Measurements from ENCODE around the gene HSPA1B. TPM values are rescaled to one million over a fixed set of nuclear protein-coding genes. Genes with fewer than 3 reads are reported as not detected.
A peak's percentile ranks its signal among the peaks of the same experiment; 100 is the strongest.
"Not testable (repeated sequence)": the region's sequence is repeated elsewhere in the genome, so short reads cannot be mapped to it uniquely, and the experiment has no call there.

HSPA1B gene
- total RNA-seq, 1 donor from 2014 or later: 48.7 TPM

DNA sequence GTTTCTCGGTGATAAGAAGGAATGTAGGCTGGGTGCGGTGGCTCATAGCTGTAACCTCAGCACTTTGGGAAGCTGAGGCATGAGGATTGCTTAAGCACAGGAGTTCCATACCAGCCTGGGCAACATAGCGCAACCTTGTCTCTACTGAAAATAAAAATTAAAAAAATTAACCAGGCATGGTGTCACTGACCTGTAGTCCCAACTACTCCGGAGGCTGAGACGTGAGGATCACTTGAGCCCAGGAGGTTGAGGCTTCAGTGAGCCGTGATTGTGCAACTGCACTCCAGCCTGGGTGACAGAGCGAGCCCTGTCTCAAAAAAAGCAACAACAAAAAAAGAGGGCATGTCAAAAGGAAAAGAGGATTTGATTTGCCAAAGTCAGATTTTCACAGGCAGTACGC is 31.2 kb downstream of the HSPA1B start:
- DNase-seq (ENCODE audit: low read depth, low spot score): no peak

DNA sequence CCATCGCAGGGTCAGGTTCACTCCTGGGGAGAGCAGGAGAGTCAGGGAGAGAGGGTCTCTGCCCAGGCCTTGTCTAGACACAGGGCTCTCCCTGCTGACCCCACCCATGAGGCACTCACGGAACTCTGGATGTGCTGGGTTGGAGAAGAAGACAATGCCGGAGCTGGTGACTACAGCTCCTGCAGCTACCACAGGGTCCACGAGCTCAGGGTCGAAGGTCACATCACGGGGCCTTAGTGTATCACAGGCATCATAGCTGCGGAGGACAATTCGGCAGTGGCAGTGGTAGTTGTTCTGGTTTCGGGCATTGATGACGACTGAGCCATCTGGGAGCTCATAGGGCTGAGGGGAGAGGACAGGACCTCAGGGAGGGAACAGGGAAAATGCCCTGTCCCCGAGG is 32.4 kb downstream of the HSPA1B start:
- no peak for DNase-seq (ENCODE audit: low read depth, low spot score)

- DNase-seq (ENCODE audit: low read depth, low spot score): no peak
Measured at GRCh38 chr6:31860349-31860748, 32.8 kb downstream of the HSPA1B start.

GRCh38 chr6:31861150-31861549 is 33.6 kb downstream of the HSPA1B start:
- DNase-seq (ENCODE audit: low read depth, low spot score): no peak

DNA sequence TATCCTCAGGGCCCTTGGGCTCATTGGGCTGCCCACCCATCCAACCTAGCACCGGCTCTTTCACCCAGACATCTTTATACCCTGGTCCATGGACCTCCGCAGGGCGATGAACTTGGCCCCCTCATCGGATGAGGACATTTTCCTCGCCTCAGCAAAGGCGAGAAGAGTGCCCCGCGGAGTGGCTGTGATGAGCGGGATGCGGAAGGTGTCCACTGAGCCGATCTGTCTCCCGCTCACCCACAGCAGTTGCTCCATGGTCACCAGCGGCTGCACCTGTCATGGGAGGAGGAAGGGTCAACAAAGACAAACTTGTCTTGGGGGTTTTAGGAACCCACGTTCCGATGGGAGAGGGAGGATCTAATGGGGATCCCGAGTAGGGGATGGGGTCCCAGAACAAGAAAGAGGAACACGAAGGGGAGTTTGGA is 34.4 kb downstream of the HSPA1B start:
- no peak for DNase-seq (ENCODE audit: low read depth, low spot score)

DNA sequence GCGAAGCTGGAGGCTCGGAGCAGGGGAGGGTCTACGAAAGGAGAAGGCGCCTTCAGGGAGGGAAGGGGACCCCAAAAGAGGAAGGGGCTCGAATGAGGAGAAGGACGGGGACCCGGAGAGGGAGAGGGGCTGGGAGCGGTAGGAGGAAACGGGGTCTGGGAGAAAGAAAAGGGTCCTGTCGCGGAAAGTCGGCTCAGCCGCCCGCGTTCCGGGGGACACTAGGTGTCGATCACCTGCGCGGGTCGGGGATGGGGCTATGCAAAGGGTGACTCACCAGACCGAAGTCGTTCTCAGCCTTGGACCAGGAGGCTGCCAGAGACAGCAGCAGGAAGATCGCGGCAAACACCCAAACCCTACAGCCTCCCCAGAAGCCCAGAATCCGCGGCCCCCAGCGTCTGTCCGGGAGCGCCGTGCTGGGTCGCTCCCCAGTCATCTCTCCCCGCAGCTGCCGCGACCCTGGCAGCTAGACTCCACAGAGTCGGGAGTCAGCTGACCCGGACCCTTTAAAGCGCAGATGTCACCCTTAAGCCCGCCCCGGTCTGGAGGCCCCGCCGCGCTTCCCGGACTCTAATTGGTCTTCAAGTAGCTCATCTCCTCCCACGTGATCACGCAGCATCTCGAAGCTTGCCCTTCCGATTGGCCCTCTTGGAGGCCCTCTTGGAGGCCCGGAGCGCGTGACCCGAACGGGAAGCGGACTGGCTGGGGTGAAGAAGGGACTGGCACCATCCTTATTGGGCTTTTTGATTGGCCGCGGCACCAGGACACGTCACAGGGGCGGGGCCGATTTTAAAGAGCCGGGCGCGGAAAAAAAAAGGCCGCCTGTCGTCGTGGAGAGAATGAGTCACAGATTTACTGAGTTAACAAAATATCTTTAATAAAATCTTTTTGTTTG is 35.1 kb downstream of the HSPA1B start, which contains the start of gene NEU1:
NEU1 (minus strand) TSS at position 478 of the 892 bp plus-strand sequence; CDS start at position 433, 45 bp downstream.
- peak; percentile 100 for DNase-seq (ENCODE audit: low read depth, low spot score)

DNA sequence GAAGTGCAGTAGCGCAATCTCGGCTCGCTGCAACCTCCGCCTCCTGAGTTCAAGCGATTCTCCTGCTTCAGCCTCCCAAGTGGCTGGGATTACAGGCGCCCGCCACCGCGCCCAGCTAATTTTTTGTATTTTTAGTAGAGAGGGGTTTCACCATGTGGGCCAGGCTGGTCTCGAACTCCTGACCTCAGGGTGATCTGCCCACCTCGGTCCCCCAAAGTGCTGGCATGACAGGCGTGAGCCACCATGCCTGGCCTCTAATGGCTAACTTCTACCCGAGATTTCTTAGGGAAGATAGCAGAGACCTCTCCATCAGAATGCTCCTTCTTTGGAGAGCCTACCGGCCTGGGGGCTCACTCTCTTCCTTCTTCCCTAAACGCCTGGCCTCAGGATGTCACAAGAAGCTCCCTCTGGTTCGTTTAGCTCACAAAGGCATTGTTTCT is 36.6 kb downstream of the HSPA1B start:
- not testable (repeated sequence) for DNase-seq (ENCODE audit: low read depth, low spot score)

- no peak for DNase-seq (ENCODE audit: low read depth, low spot score)
Measured at GRCh38 chr6:31864818-31865204, 37.3 kb downstream of the HSPA1B start.

DNA sequence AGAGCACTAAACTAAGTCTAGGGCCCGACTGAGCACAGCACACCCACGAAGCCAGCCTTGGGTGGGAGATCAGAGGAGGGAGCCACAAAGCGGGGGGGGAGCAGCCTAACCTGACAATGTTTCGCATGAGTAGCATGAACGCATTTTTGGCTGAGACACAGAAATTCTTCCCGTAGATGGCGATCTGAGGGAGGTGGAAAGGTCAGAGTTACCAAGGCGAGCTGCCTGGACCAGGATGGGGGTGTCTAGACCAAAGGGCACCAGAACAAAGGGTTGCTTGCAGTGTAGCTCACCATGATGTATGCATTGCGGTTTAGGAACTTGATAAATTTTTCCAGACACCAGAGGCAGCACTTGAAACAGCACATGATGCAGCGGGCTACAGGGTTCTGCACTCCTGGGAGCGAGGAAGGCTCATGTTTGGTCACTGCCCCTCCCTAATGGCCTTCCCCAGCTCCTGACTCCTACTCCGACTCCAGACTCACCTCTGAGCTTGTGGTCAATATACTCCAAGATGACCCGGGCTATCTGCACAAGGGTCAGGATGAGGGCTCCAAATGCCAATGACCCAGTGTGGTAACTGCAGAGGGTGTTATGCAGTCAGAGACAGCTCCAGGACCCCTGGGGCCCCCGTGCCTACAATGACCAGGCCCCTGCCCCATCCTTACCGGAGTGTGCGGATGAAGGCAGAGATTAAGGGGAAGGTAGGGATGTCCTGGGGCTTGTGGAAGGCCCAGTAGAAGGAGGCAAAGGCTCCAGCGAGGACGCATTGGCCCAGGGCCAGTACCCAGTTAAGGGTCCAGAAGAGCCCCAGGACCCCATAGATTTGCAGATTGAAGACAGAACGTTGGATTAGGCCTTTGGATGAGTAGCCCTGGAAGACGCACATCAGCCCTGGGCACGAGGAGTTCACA is 37.9 kb downstream of the HSPA1B start:
- DNase-seq (ENCODE audit: low read depth, low spot score): no peak

- DNase-seq (ENCODE audit: low read depth, low spot score): not testable (repeated sequence)
Measured at GRCh38 chr6:31868658-31868971, 41.1 kb downstream of the HSPA1B start.

GRCh38 chr6:31869343-31869742 is 41.8 kb downstream of the HSPA1B start:
- DNase-seq (ENCODE audit: low read depth, low spot score): no peak

DNA sequence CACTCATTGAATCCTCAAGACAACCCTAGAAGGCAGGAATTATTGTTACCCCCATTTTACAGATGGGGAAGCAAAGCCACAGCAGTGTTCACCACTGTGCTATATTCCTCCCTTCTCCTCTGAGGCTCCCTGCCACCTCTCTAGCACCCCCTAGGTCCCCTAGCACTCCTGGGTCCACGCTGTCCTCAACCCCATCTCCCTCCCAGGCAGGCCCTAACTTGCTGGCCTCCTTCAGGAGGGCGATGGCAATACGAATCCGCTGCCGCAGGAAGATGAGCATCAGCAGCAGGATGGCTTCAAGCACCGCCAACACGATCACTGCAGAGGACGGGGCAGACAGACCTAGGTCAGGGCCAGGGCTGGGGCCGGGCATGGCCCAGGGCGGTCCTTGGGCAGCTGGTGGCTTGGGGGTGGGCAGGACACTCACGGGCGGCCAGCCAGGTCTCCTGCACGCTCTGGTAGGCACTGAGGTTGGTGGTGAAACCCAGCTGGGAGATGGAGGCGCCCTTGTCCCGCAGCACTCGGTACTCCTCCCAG is 42.9 kb downstream of the HSPA1B start:
- DNase-seq (ENCODE audit: low read depth, low spot score): no peak

DNA sequence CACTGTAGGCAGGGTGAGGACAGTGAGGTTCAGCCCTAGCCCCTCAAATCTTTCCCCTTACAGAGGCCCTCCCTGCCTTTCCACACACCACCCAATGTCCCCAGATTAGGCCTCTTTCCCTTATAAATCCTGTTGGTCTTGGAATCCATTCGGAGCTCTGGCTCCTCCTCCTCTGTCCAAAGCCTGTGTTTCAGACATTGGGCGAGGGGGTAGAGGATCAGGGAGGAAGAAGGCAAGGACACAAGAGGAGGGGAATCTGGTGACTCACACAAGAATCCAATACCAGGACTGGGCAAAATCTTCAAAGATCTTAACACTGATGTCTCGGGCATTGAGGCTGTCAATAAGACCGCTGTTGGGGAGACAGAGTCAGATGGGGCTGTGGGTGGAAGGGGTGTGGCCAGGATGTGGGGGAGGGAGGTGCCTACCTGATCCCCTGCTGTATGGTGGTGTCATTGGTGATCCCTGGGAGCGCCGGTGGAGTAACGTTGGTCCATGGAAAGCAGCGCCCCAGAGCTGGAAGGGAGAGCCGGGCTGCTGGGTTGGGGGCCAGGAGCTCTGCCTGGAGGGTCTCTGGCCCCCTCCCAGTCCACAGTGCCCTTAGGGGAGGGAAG is 43.6 kb downstream of the HSPA1B start:
- DNase-seq (ENCODE audit: low read depth, low spot score): no peak

DNA sequence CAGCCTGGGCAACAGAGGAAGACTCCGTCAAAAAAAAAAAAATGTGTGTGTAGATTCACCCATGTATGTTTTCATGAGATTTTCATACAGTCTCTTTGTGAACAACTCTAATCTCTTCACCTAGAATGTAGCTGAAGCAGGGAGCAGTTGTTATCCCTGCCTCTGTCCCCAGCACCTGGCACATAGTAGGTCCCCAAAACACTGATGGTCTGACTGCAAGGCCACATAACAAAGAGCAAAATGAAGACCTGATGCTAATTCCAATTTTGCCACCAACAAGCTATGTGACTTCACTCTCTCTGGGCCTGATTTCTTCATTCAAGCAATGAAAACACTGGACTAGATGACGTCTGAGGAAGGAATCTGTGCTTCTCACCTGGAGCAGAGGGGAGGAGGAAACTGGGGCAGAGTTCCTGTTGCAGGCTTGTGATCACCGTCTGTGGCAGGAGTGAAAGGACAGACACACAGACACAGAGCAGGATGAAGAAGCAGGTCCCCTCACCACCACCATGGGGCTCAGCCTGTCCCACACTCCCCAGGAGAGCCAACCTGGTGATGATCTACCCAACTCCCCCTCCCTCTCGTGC is 46.6 kb downstream of the HSPA1B start:
- no peak for DNase-seq (ENCODE audit: low read depth, low spot score)

DNA sequence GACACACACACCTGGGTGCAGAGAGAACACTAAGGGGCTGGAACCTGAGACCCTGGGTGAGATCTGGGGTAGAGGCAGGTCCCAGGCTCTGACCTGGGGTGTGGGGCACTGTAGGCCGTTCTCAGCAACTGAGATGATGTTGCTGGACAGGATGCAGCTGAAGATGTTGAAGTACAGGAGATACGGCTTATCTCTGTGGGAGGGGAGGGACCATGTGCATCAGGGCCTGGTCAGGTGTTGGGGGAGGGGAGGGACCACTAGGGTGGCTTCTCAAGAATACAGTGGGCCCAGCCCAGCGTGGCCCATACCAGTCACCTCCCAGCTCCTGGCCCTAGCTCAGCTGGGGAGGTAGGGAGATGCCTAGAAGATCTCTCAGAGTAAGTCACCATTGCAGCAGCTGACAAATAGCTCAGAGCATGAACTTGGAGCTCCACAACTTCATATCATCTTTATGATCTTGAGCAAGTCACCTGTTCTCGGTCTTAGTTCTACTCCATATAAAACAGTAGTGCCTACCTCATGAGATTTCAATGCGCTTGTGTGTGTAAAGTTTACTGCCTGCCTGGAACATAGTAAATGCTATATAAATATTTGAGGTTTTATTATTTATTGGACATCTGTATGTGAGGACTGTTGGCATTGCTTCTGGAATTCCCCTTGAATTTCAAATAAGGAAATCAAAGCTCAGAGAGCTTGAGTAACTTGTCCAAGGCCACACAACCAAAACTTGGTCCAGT is 47.5 kb downstream of the HSPA1B start:
- no peak for DNase-seq (ENCODE audit: low read depth, low spot score)

DNA sequence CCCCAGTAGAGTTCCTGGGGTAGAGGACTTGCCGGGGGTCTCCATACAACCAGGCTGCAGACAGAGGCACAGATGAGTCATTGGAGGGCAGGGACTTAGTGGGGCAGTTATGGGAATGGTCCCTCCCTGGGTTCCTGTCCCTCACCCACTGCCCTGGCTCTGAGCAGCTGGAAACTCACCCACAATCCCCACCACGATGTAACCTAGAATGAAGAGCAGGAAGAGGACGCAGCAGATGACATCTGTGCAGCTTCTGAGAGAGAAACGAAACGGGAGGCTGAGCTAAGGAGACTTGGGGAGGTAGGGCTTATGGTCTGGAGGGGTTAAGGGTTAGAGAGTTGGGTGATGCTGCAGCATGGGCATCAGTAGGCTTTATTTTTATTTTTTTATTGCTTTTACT is 48.3 kb downstream of the HSPA1B start:
- DNase-seq (ENCODE audit: low read depth, low spot score): no peak

DNA sequence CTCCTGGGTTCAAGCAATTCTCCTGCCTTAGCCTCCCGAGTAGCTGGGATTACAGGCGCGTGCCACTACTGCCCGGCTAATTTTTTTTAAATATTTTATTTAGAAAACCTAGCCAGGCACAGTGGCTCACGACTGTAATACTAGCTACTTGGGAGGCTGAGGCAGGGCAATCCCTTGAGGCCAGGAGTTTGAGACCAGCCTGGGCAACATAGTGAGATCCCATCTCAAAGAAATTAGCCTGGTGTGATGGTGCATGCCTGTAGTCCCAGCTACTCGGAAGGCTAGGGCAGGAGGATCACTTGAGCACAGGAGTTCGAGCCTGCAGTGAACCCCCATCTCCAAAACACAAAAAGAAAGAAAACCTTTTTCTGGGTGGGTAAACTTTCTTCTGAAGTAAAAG is 48.8 kb downstream of the HSPA1B start:
- DNase-seq (ENCODE audit: low read depth, low spot score): no peak

GRCh38 chr6:31877125-31877650 is 49.6 kb downstream of the HSPA1B start:
- no peak for DNase-seq (ENCODE audit: low read depth, low spot score)

DNA sequence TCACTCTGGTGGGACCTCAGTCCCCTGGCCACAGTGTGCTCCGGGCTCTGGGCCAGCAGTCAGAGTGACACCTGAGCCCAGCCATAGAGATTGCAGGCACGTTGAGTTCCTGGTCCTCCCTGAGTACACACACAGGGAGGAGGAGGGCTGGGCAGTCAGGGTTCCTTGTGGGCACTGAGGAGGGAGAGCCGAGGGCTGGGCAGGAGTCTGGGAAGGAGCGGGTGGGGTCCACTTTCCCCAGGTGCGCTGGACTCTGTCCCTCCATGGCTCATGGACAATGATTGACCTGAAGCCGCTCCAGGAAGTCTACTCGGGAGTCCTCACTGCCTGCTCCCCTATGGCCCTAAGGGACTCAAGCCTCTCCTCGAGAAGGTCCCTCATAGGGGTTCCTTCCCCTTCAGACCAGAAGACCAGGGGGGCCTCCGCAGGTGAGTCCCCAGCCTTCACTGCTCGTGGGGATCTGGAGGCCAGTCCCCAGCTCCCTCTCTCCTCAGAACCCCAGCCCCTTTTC is 50.2 kb downstream of the HSPA1B start:
- no peak for DNase-seq (ENCODE audit: low read depth, low spot score)

- DNase-seq (ENCODE audit: low read depth, low spot score): no peak
Measured at GRCh38 chr6:31878222-31878621, 50.7 kb downstream of the HSPA1B start.

Data from pulmonary artery endothelial cell (primary cell).